ENCODE measurements around the gene PGM1.
"Not testable (repeated sequence)": the region's sequence is repeated elsewhere in the genome, so short reads cannot be mapped to it uniquely, and the experiment has no call there.

PGM1 gene

DNA sequence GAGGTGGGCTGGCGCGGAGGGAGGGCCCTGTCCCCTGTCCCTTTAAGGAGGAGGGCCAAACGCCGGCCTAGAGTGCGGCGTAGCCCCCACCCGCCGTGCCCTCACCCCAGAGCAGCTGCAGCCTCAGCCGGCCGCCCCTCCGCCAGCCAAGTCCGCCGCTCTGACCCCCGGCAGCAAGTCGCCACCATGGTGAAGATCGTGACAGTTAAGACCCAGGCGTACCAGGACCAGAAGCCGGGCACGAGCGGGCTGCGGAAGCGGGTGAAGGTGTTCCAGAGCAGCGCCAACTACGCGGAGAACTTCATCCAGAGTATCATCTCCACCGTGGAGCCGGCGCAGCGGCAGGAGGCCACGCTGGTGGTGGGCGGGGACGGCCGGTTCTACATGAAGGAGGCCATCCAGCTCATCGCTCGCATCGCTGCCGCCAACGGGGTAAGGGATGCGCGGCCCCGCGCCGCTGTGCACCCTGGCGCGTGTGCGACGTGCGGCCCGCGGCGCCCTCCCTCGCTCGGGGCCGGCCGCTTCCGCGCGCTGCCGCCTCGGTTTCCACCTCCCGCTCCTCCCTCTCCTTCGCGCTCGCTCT is at the start of gene PGM1:
PGM1 (plus strand) TSS at position 109 of the 583 bp plus-strand sequence; CDS start at position 187, 78 bp downstream.
- DNase-seq: peak; percentile 87

DNA sequence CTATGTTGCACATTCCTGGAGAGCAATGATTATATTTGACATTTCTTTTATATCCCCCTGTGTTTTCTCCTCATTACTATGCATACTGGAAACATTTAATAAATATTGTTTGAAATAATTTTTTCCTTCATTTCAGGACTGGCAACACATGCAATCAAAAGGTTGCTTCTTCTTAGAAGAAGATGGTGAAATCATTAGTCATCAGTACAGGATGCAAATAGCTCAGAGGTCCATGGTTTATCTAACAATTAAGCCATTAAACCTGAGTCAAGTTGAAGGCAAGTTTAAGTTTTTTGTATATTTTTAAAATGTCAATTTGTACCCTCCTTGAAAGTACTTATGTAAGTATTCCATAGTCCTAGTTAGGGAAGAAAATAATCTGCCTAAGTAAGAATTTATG is 47.4 kb upstream of the PGM1 start:
- DNase-seq: peak; percentile 34

DNA sequence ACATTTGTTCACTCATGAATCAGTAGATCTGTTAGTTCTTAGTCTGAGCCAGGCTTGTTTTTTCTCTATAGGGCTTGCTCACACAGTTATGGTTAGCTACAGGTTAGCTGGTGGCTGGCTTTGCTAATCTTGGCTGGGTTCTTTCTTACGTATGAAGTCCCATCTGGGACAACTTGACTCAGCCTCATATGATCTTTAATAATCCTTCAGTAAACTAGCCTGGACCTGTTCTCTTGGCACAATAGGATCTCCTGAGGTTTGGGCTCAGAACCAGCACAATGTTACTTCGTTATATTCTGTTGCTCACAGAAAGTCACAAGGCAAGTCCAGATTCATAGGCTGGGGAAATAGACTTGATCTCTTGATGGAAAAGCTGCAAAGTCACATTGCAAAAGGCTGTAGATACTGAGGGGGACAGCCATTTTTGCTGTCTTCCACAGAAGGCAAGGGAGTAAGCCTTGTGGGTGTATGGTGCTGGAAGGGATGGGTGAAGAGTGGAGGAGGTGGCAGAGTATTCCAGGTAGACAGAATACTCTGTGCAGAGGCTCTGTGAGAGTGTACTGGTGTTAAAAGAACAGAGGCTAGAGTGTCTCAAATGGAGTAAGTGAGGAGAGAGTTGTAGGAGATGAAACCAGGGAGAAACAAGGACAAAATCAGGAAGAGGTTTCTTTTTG is 45.5 kb upstream of the PGM1 start:
- no peak for DNase-seq

DNA sequence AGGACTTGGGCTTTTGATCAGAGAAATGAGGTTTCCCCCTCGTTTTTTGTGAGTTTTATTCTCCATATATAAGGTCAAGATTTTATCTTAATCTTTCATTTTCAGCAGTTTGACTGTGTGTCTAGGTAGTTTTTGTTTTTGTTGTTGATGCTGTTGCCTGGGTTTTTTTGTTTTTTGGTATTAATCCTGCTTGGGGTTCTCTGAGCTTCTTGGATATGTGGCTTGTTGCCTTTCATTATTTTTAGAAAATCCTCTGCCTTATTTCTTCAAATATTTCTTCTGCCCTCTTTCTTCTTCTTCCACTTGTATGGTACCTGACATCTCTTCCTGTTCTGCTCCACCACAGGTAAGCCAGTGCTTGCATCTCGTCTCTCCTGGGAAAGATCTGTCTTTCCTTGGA is 44.9 kb upstream of the PGM1 start:
- no peak for DNase-seq

DNA sequence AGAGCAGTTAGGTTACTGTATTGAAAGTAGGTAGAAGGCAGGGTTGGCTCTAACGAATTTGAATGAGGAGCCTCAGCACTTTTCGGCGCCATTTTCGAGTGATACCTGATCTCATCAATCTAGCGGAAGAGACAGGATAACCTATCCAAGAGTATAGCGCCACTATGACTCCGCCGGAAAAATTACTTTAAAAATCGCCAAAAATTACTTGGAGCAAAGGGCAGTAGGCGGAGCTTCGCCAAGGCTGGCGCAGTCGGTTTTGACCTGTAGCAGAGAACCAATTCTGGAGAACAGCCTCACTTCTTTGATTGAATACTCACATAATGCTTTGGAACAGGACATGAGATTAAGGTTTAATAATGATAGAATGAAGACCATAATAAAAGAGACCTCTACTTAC is 44.3 kb upstream of the PGM1 start:
- DNase-seq: no peak

DNA sequence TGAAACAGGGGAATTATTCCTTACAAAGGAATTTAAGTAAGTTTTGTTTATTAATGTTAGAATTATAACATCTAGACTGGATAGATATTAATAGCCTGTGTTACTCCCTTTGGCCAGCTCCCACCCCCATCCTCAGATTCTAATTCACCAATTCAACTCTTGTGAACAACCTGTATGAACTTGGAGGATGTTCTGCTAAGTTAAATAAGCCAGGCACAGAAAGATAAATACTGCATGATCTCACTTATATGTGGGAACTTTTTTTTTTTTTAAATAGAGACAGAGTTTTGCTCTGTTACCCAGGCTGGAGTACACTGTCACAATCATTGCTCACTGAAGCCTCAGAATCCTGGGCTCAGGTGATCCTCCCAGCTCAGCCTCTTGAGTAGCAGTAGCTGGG is 37.7 kb upstream of the PGM1 start:
- no peak for DNase-seq

DNA sequence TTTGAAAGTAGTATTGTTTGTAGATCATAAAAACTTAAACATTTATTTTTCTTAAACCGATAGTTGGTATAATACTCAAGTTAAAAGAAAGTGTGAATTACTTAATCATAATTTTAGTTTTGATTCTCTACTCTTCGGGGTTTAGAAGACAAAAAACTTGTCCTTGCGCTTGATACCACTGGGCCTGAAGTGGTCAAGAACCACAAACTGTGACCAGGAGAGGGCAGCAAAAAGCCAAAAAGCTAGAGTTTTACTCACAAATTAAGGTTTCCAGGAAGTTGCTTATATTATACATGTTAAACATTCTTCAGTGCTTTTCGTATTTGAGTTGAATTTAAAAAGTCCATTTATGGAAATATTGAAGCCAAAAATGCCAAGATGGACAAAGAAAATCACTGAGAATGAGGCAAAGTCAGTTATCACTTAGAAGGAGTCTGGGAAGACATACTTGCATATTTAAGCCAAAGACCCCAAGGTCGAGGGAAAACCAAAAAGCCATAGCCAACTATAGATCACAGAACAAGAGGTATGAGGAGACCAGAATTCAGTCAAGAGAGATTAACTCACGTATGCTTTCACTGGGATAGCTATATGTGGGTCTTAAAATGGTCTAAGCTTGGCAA is 35.7 kb upstream of the PGM1 start:
- DNase-seq: peak; percentile 48

DNA sequence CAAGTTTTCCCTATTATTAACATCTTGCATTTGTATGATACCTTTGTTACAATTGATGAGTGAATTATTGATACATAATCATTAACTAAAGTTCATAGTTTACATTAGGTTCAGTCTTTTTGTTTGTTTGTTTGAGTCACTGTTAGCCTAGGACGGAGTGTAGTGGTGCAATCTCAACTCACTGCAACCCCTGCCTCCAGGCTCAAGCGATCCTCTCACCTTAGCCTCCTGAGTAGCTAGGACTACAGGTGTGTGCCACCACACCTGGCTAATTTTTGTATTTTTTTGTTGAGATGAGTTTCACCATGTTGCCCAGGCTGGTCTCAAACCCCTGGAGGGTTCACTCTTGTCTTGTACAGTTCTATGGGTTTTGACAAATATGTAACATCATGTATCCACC is 33.9 kb upstream of the PGM1 start:
- DNase-seq: no peak

DNA sequence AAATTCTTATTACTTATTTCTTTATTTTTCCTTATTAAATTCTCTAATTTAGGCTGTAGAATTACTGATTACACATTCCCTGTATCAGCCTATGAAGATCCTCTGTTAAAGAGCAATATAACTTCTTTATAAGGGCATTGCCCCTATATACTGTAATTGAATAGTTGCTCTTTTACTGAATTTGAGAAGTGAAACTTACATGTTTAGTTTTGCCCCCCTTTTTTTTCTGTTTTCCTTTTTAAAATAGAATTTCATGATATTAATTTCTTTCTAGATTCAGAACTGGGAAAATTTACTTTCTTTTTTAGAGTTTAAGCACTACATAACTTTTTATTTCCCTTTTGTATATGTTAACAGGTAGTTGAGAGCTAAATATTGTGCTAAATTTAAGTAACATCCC is 29.5 kb upstream of the PGM1 start:
- DNase-seq: no peak

DNA sequence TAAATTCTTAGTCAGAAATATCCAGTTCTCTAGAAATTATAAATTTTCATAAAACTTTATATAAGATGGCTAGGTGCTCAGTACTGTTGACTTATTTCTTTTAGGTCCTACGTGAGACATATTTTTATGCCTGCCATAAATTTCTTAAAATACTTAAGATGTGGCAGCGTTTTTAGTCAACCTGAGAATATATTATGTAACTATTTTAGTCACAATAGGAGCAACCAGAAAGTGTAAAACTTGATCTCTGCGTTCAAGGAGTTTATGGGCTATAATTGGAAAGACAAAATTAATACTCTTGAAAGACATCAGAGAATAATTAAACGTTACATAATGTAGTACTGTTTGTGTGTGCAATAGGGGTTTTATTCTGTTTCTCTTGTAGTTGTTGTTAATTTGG is 24.1 kb upstream of the PGM1 start:
- no peak for DNase-seq

DNA sequence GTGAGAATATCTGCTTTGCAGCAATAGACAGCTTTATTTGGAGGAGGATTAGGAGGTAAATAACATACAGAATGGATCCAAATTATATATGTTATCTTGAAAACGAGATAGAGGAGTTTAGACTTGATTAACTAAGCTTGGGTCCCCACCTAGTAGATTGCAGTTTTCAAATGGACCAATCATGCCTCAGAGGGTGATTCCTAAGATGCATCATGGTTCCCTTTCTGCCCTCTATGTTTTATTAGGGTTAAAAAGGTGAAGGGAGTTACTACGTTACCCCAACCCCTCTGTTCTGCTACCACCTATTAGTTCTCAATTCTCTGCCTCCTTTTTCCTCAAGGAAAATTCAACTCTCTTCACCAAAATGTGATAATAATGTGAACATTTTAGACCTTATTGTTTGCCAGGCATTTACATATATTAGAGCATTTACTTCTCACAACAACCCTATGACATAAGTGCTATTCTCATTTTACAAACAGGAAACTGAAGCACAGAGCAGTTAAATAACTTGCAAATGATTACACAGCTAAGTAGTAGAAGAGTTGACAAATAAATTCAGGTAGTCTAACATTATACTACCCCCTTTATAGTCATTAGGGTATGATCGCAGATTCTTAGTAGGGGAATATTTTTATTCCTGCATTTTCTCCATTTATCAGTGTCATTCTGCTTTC is 23.4 kb upstream of the PGM1 start:
- no peak for DNase-seq

DNA sequence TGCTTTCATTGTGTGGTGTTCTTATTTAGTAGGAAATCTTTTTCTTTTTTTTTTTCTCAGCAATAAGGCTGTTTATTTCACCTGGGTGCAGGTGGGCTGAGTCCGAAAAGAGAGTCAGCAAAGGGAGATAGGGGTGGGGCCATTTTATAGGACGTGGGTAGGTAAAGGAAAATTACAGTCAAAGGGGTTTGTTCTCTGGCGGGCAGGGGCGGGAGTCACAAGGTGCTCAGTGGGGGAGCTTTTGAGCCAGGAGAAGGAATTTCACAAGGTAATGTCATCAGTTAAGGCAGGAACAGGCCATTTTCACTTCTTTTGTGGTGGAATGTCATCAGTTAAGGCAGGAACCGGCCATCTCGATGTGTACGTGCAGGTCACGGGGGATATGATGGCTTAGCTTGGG is 20.5 kb upstream of the PGM1 start:
- not testable (repeated sequence) for DNase-seq

DNA sequence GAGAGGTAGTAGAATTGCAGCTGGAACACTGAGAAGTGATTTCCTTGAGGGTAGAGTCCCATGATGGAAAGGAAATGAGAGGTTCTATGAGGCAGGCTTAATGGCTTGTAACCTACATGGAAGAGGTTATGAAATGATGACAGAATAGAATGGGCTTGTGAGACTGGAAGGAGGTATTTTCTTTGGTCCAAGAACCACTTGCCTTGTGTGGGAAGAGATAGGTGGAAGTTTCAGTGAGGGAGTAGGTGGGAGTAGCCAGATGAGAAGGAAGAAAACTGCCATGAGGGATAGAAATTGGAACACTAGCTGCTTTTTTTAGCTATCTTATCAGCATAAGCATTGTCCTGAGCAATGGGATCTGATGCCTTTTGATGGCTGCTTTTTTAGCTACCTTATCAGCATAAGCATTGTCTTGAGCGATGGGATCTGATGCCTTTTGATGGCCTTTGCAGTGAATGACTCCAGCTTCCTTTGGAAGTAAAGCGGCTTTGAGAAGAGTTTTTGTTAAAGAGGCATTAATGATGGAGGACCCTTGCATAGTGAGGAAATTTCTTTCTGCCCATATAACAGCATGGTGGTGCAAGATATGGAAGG is 18.9 kb upstream of the PGM1 start:
- DNase-seq: not testable (repeated sequence)

DNA sequence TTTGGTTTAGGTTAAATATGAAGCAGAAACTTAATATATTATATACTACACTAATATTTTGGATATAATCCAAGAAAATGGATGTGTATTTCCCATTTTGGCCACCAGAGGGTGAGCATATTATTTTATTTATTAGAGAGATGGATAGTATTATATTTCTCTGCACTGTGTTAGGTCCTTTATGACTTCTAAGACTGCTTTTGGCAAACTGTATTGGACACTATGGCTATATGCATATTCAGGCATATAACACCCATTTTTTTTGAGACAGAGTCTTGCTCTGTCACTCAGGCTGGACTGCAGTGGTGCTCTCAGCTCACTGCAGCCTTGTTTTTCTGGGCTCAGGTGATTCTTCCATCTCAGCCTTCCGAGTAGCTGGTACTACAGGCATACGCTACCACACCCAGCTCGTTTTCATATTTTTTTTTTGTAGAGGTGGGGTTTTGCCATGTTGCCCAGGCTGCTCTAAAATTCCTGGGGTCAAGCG is 17.8 kb upstream of the PGM1 start:
- DNase-seq: peak; percentile 37

DNA sequence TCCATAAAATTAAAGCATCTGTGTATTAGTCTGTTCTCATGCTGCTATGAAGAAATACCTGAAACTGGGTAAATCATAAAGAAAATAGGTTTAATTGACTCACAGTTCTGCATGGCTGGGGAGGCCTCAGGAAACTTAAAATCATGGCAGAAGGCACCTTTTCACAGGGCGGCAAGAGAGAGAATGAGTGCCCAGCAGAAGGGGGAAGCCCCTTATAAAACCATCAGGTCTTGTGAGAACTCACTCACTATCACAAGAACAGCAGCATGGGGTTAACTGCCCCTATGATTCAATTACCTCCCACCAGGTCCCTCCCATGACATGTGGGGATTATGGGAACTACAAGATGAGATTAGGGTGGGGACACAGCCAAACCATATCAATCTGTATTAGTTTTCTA is 6.9 kb upstream of the PGM1 start:
- not testable (repeated sequence) for DNase-seq

DNA sequence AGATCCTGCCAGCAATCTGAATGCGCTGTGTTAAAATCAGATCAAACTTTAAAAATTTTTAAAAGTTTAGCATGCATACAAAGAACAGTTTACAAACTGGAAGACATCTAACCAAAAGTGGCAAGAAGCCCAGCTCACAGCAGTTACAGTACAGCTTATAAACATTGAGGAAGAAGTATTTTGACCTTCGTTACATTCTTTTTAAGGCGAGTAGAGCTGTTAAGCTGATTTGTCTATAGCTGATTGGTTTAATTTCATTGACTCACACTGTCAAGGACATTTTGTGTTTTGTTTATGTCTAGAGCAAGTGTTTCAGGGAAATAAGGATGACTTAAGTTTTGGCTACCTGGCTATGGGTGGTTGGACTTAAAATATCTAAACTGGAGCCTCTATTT is 3.0 kb upstream of the PGM1 start:
- no peak for DNase-seq

DNA sequence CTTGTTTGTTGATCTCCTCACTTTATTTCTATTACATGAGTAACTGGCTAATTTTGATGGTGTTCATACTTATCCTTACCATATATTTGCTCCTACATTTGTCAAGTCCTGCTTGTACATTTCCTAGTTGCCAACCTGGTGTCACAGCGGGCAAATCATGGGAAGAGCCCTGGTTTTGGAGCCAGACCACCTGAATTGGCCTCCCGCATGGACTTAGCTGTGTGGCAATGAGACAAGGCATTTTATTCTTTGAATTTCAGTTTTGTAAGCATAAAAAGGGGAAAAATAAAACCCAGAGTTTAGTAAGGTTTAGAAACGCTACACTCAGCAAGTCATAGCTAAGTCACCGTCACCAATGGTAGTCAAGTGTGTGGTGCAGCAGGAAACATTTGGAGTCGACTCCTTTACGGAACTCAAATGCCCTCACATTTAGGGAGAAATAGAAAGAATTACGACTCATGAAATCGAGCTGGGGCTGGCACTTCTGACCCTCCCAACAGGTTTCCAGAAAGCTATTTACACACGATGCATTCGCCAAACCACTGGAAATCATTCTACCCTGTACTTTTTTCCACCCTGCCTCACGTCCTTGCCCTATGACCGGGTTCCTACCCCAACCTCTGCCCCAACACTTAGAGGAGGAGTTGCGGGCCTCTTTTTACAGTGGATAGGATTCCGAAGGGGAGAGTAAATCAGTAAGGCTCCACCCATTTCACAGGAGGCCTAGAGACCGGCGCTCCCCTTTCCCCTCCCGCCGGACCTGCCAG is 492 bp upstream of the PGM1 start:
- no peak for DNase-seq

DNA sequence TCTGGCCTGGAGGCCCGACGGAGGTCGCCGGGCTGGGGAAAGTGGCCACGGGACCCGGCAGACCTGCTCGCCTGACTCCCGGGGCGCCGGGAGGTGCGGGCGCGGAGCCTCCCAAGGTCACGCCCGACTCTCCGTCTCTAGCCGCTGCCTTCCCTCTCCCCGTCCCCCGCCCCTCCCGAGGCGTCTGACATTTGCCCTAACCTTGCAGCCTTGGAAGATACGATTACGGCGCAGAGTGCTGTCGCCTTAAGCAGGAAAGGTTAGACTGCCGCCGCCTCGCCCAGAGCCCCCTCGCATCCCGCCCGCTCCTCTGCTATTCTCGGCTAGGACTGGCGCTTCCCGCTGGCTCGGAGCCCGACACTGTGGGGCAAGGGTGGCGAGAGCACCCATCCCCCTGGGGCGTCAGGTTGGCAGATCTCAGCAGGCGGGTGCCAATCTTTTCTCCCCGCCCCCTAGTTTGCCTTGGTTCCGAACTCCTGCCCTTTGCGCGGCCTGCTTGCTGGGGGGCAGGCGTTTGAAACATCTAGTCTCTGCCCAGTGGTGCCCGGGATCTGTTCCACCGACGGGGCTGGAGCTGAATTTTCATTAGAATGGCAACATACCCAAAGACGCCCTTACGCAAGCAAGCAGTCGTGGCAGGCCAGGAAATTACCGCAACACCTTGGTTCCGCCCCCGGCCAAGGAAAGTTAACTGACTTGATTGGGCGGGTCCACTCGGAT is 835 bp downstream of the PGM1 start:
- DNase-seq: peak; percentile 59

DNA sequence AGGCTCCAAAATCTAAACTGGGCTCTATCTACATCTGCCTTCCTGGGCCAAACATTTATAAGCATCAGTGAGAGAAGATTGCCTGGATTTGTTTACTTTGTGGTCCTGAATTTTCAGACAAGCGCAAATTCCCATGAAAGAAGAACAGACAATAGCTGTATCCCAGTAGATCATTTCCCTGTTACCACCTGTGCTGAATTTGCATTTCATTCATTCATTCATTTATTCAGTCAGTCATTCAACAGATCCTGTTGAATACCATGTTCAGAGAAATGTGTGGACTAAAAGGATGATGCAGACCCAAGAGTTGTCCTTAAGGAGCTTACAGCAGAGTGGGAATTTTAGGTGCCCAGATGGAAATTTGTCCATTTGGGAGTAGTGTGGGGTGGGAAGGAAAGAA is 2.2 kb downstream of the PGM1 start:
- DNase-seq: no peak

DNA sequence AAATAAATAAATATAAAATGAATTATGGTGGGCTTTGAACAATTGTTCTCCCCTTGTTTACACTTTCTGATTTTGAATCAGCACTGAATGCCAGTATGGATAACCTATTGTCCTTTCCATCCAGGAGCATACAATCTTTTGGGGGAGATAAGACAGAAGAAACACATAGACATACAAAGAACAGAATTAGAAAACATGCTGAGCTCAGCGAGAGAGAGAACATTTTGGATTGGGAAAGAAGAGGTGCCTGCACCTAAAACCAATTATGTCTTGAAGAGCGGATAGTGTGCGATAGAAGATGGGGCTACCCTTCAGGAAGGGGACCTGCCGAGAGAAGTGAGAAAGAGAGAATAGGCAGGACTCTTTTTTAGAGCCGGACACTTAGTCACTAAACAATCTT is 6.6 kb downstream of the PGM1 start:
- no peak for DNase-seq

DNA sequence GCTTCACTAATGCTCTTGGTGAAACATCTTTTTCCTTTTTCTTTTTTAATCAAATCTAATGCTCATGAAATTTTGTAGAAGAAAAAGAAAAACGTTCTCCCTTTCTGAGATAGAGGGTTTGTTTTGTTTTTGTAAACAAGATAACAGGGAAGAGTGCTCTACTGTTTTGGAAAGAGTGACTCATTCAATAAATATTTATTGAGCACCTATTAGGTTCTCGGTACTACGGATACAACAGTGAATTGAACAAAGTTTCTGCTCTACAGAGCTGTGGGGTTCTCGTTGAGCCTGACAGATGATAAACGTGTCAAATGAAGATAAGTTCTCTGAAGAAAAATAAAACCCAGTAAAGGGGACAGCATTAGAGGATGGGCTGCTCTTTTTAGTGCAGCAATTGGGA is 7.0 kb downstream of the PGM1 start:
- no peak for DNase-seq

DNA sequence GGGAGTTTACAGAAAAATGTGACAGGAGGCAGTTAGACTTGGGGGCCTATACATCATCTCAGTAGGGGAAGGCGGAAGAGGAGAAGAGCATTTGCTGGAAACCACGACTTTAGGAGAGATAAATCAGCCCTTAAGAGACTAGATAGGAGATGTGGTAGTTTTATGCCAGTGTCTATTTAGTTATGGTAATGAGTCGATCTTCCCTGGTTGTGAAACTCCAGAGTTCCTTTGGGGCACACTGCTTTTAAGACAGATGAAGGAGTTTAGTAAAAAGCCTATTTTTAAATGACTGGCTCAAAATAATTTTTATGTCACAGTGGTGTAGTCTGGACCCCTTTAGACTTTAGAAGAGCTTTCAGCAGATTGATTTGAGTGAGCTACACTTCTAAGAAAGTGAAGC is 7.8 kb downstream of the PGM1 start:
- no peak for DNase-seq

All from EL (cell line).